ENCODE results near the gene CBARP. TPM values are rescaled to one million over a fixed set of nuclear protein-coding genes. Genes with fewer than 3 reads are reported as not detected.

Gene CBARP
- total and polyA plus RNA-seq, 9 of the 15 experiments (the other 6 are each of a cell fraction or from before 2014, with no cell fraction given) = 0.03 to 8.9 (median 1.2) TPM; not detected in 1

DNA sequence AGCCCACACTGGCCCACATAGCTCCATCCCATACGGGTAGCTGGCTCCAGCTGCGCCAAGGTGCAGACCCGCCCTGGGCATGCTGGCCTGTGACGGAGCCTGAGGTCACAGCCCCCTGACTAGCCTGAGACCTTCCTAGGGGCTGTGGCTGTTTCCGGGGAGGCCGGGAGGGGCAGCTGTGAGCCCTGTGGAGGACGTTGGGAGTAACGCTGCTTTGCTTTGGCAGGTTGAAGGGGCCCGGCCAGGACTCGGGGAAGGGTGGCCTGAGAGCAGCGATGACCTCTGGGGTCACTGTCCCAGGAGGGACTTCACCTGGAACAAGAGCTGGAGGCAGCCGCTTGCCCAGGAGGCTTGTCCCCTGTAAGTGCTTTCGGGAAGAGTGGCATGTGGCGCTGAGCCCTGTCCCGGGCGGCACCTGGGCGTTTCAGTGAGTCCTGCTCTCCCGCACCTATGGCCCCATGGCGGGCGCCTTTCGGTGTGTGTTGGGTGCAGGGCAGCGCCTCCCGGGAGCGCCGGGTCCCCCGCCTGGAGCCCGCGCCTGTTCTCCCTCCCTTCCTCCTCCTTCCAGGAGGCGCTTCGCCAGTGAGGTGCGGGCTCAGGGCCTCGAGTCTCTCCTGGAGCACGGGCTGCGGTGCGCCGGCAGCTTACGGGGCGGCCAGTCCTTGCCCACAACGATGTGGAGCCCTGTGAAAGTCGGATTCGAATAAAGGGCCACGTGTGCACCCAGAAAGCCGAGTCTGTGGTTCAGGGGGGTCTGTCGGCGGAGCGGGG is 36.5 kb upstream of the CBARP start (continued):
- TF ChIP-seq, protein P1, sequence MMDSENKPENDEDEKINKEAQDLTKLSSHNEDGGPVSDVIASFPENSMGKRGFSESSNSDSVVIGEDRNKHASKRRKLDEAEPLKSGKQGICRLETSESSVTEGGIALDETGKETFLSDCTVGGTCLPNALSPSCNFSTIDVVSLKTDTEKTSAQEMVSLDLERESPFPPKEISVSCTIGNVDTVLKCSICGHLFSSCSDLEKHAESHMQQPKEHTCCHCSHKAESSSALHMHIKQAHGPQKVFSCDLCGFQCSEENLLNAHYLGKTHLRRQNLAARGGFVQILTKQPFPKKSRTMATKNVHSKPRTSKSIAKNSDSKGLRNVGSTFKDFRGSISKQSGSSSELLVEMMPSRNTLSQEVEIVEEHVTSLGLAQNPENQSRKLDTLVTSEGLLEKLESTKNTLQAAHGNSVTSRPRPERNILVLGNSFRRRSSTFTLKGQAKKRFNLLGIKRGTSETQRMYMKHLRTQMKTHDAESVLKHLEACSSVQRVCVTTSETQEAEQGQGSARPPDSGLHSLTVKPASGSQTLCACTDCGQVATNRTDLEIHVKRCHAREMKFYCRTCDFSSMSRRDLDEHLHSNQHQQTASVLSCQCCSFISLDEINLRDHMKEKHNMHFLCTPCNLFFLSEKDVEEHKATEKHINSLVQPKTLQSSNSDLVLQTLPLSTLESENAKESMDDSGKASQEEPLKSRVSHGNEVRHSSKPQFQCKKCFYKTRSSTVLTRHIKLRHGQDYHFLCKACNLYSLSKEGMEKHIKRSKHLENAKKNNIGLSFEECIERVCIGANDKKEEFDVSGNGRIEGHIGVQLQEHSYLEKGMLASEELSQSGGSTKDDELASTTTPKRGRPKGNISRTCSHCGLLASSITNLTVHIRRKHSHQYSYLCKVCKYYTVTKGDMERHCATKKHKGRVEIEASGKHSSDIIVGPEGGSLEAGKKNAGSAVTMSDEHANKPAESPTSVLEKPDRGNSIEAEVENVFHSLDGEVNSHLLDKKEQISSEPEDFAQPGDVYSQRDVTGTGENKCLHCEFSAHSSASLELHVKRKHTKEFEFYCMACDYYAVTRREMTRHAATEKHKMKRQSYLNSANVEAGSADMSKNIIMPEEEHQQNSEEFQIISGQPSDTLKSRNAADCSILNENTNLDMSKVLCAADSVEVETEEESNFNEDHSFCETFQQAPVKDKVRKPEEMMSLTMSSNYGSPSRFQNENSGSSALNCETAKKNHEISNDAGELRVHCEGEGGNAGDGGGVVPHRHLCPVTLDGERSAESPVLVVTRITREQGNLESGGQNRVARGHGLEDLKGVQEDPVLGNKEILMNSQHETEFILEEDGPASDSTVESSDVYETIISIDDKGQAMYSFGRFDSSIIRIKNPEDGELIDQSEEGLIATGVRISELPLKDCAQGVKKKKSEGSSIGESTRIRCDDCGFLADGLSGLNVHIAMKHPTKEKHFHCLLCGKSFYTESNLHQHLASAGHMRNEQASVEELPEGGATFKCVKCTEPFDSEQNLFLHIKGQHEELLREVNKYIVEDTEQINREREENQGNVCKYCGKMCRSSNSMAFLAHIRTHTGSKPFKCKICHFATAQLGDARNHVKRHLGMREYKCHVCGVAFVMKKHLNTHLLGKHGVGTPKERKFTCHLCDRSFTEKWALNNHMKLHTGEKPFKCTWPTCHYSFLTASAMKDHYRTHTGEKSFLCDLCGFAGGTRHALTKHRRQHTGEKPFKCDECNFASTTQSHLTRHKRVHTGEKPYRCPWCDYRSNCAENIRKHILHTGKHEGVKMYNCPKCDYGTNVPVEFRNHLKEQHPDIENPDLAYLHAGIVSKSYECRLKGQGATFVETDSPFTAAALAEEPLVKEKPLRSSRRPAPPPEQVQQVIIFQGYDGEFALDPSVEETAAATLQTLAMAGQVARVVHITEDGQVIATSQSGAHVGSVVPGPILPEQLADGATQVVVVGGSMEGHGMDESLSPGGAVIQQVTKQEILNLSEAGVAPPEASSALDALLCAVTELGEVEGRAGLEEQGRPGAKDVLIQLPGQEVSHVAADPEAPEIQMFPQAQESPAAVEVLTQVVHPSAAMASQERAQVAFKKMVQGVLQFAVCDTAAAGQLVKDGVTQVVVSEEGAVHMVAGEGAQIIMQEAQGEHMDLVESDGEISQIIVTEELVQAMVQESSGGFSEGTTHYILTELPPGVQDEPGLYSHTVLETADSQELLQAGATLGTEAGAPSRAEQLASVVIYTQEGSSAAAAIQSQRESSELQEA (IDR thresholded peaks at IDR 0.05; ENCODE audit: low read depth) = no peak
- TF ChIP-seq, protein P2, sequence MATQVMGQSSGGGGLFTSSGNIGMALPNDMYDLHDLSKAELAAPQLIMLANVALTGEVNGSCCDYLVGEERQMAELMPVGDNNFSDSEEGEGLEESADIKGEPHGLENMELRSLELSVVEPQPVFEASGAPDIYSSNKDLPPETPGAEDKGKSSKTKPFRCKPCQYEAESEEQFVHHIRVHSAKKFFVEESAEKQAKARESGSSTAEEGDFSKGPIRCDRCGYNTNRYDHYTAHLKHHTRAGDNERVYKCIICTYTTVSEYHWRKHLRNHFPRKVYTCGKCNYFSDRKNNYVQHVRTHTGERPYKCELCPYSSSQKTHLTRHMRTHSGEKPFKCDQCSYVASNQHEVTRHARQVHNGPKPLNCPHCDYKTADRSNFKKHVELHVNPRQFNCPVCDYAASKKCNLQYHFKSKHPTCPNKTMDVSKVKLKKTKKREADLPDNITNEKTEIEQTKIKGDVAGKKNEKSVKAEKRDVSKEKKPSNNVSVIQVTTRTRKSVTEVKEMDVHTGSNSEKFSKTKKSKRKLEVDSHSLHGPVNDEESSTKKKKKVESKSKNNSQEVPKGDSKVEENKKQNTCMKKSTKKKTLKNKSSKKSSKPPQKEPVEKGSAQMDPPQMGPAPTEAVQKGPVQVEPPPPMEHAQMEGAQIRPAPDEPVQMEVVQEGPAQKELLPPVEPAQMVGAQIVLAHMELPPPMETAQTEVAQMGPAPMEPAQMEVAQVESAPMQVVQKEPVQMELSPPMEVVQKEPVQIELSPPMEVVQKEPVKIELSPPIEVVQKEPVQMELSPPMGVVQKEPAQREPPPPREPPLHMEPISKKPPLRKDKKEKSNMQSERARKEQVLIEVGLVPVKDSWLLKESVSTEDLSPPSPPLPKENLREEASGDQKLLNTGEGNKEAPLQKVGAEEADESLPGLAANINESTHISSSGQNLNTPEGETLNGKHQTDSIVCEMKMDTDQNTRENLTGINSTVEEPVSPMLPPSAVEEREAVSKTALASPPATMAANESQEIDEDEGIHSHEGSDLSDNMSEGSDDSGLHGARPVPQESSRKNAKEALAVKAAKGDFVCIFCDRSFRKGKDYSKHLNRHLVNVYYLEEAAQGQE (IDR thresholded peaks at IDR 0.05; ENCODE audit: borderline replicate concordance) = no peak
- TF ChIP-seq, protein P2 (CRISPR knock-in tag; IDR thresholded peaks at IDR 0.05; ENCODE audit: low read depth) = no peak
- TF ChIP-seq, protein P3, sequence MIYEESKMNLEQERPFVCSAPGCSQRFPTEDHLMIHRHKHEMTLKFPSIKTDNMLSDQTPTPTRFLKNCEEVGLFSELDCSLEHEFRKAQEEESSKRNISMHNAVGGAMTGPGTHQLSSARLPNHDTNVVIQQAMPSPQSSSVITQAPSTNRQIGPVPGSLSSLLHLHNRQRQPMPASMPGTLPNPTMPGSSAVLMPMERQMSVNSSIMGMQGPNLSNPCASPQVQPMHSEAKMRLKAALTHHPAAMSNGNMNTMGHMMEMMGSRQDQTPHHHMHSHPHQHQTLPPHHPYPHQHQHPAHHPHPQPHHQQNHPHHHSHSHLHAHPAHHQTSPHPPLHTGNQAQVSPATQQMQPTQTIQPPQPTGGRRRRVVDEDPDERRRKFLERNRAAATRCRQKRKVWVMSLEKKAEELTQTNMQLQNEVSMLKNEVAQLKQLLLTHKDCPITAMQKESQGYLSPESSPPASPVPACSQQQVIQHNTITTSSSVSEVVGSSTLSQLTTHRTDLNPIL (CRISPR knock-in tag; IDR thresholded peaks at IDR 0.05) = no peak
- TF ChIP-seq ZC3H11A (IDR thresholded peaks at IDR 0.05; ENCODE audit: low read depth, low read length) = no peak
- TF ChIP-seq KHSRP (IDR thresholded peaks at IDR 0.05) = no peak
- TF ChIP-seq, protein P4, sequence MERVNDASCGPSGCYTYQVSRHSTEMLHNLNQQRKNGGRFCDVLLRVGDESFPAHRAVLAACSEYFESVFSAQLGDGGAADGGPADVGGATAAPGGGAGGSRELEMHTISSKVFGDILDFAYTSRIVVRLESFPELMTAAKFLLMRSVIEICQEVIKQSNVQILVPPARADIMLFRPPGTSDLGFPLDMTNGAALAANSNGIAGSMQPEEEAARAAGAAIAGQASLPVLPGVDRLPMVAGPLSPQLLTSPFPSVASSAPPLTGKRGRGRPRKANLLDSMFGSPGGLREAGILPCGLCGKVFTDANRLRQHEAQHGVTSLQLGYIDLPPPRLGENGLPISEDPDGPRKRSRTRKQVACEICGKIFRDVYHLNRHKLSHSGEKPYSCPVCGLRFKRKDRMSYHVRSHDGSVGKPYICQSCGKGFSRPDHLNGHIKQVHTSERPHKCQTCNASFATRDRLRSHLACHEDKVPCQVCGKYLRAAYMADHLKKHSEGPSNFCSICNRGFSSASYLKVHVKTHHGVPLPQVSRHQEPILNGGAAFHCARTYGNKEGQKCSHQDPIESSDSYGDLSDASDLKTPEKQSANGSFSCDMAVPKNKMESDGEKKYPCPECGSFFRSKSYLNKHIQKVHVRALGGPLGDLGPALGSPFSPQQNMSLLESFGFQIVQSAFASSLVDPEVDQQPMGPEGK (CRISPR knock-in tag; IDR thresholded peaks at IDR 0.05; ENCODE audit: borderline replicate concordance) = no peak

All from K562 (cell line).